ENCODE measurements around the gene SMNDC1.

SMNDC1 gene

DNA sequence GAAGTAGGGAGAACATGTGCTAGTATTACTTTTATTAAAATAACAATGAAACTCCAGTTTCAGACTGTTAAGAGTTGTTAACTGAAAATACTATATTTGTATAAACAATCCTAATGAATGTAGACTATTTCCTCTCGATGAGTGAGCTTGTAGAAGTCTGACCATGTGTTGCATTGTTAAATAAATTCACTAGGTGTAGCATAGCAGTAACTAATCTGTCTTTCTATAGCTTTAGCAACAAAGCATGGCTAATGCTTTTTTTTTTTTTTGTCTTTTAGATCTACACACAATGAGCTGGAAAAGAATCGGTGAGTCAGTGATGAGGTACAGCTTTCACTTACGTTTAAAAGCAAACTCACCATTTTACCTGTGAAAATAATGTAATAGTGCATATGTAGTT, 60.2 kb downstream of the SMNDC1 start:
- DNase-seq: no peak

GRCh38 chr10:110242511-110242910, 62.2 kb downstream of the SMNDC1 start:
- no peak for DNase-seq

DNA sequence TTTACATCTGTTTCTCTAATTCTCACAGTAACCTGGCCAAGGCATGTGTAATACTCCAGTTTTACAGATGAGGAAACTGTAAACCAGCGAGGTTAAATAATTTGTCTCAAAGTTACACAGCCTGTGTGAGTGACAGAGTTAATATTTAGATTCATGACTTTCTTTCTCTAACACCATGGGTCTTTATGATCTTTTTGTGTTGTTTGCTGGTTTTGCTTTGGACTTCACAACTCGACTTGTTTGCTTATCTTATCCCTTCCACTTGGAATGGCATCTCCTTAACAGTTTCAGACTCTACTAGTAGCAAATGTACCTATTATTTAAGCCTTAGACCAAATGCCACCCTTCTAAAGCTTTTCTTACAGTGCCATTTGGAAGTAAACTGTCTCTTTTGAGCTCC, 62.9 kb downstream of the SMNDC1 start:
- DNase-seq: no peak

DNA sequence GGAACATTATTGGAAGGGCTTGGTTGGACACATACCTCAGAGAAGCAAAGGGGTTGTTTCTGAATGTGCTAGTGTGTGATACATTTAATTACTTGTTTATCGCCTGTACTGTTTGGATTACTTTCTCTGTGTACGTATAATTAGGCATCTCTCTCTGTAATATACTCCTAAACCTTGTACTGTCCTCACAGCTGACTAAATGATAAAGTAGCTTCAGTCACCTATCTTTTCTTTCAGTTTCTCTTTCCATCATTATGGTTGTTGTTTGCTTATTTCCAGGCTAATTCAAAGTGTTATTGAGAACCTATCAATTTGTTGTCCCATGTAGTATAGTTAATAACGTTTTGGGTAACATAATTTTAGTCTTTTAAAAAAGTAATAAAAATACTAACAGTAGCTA, 63.3 kb downstream of the SMNDC1 start:
- DNase-seq: no peak
